ENCODE results near the gene PPM1H. TPM values are rescaled to one million over a fixed set of nuclear protein-coding genes. Genes with fewer than 3 reads are reported as not detected.

Gene PPM1H
- 20.3 and 21.6 TPM in 2 replicates for total RNA-seq

GRCh38 chr12:62934799-62935674 is at the start of gene PPM1H:
Gene PPM1H (minus strand): TSS chr12:62935150. CDS start chr12:62934736, 414 bp downstream.
- TF ChIP-seq CTCF (IDR thresholded peaks at IDR 0.05; ENCODE audit: insufficient read depth, low read length, poor library complexity, severe bottlenecking) = peak; percentile 67
- Histone ChIP-seq H3K4me3 (ENCODE audit: low read depth, low read length) (peak within 1 kb of the TSS; percentile 77), H3K36me3 (ENCODE audit: control insufficient read depth, insufficient read depth, low read length) (no peaks in the 10 kb centered on the region), H3K27me3 (ENCODE audit: control insufficient read depth, insufficient read depth, low read length) (no peaks in the 10 kb centered on the region)
- no peak for DNase-seq (ENCODE audit: low read depth)

GRCh38 chr12:62983594-62983993 is 48.6 kb upstream of the PPM1H start:
- no peak for TF ChIP-seq CTCF (IDR thresholded peaks at IDR 0.05; ENCODE audit: insufficient read depth, low read length, poor library complexity, severe bottlenecking)
- Histone ChIP-seq H3K4me3 (ENCODE audit: low read depth, low read length) (no peak overlapping the region), H3K27me3 (ENCODE audit: control insufficient read depth, insufficient read depth, low read length) (no peaks in the 10 kb centered on the region), H3K36me3 (ENCODE audit: control insufficient read depth, insufficient read depth, low read length) (no peaks in the 10 kb centered on the region)
- no peak for DNase-seq (ENCODE audit: low read depth)

- DNase-seq (ENCODE audit: low read depth) = no peak
- H3K27me3 ChIP-seq (ENCODE audit: control insufficient read depth, insufficient read depth, low read length) = no peaks in the 10 kb centered on the region
- no peaks in the 10 kb centered on the region for H3K36me3 ChIP-seq (ENCODE audit: control insufficient read depth, insufficient read depth, low read length)
- no peak for TF ChIP-seq CTCF (IDR thresholded peaks at IDR 0.05; ENCODE audit: insufficient read depth, low read length, poor library complexity, severe bottlenecking)
- no peak overlapping the region for H3K4me3 ChIP-seq (ENCODE audit: low read depth, low read length)
These were observed 43.8 kb upstream of the PPM1H start for GRCh38 chr12:62978768-62979167.

GRCh38 chr12:62977883-62978282 is 42.9 kb upstream of the PPM1H start:
- TF ChIP-seq CTCF (IDR thresholded peaks at IDR 0.05; ENCODE audit: insufficient read depth, low read length, poor library complexity, severe bottlenecking) = no peak
- Histone ChIP-seq H3K36me3 (ENCODE audit: control insufficient read depth, insufficient read depth, low read length) (no peaks in the 10 kb centered on the region), H3K4me3 (ENCODE audit: low read depth, low read length) (no peak overlapping the region), H3K27me3 (ENCODE audit: control insufficient read depth, insufficient read depth, low read length) (no peaks in the 10 kb centered on the region)
- no peak for DNase-seq (ENCODE audit: low read depth)

- TF ChIP-seq CTCF (IDR thresholded peaks at IDR 0.05; ENCODE audit: insufficient read depth, low read length, poor library complexity, severe bottlenecking) = no peak
- Histone ChIP-seq H3K4me3 (ENCODE audit: low read depth, low read length) (no peak overlapping the region), H3K27me3 (ENCODE audit: control insufficient read depth, insufficient read depth, low read length) (no peaks in the 10 kb centered on the region), H3K36me3 (ENCODE audit: control insufficient read depth, insufficient read depth, low read length) (no peaks in the 10 kb centered on the region)
- DNase-seq (ENCODE audit: low read depth) = peak; percentile 7
These were observed 42.5 kb upstream of the PPM1H start for GRCh38 chr12:62977418-62977817.

Data from kidney epithelial cell (primary cell).